T47D (cell line): ENCODE results near the gene TTLL8.
"Not testable (repeated sequence)": the region's sequence is repeated elsewhere in the genome, so short reads cannot be mapped to it uniquely, and the experiment has no call there.

Experiments used
- DNase-seq, 2 experiments: peaks; one replicate each; pipeline versions ENCODE4 v3.0.0 to v3.0.0-alpha.2; 2011 to 2012; ENCODE audit warnings: low read depth in 1 of 2, low spot score in 1 of 2
- JUND ChIP-seq: IDR thresholded peaks from 2 replicates; pipeline ENCODE4 v1.6.1; 2012; ENCODE audit warnings: low read depth
- in situ Hi-C: cut with HindIII; loops from 2 replicates; pipeline ENCODE4 v1.10.0; 2016; ENCODE audit warnings: low sequenced_read_pairs, low pct_unique_long_range_greater_than_20kb

The TTLL8 gene

GRCh38 chr22:49995361-49996118 is 62.6 kb downstream of the TTLL8 start:
- no peak for TF ChIP-seq JUND
- no peak for DNase-seq
- in situ Hi-C loops: no loop called here

GRCh38 chr22:49995041-49995360 is 63.1 kb downstream of the TTLL8 start:
- no peak for DNase-seq
- in situ Hi-C loops: no loop called here
- no peak for TF ChIP-seq JUND

GRCh38 chr22:49994361-49995040 is 63.6 kb downstream of the TTLL8 start:
- DNase-seq: no peak
- no peak for TF ChIP-seq JUND
- in situ Hi-C loops: no loop called here

GRCh38 chr22:49993649-49994360 is 64.3 kb downstream of the TTLL8 start:
- no peak for TF ChIP-seq JUND
- DNase-seq: no peak
- in situ Hi-C loops: no loop called here

GRCh38 chr22:49992921-49993648 is 65.0 kb downstream of the TTLL8 start:
- DNase-seq: peak; percentile 72 to 75
- TF ChIP-seq JUND: no peak
- in situ Hi-C loops: no loop called here

- DNase-seq: no peak
- TF ChIP-seq JUND: no peak
- in situ Hi-C loops: no loop called here
These were observed 66.1 kb downstream of the TTLL8 start for GRCh38 chr22:49991907-49992533.

- in situ Hi-C loops: no loop called here
- DNase-seq: no peak
- no peak for TF ChIP-seq JUND
These were observed 66.9 kb downstream of the TTLL8 start for GRCh38 chr22:49991167-49991566.

- in situ Hi-C loops: not testable (repeated sequence)
These were observed 68.3 kb downstream of the TTLL8 start for GRCh38 chr22:49989826-49990225.

GRCh38 chr22:49986325-49986724 is 71.8 kb downstream of the TTLL8 start:
- no peak for DNase-seq
- in situ Hi-C loops: no loop called here
- no peak for TF ChIP-seq JUND

More at GRCh38 chr22:49989826-49990225, 68.3 kb downstream of the TTLL8 start:
- DNase-seq: not testable (repeated sequence)

- TF ChIP-seq JUND: no peak
- in situ Hi-C loops: no loop called here
- no peak for DNase-seq
These were observed 74.7 kb downstream of the TTLL8 start for GRCh38 chr22:49983148-49984042.

GRCh38 chr22:49981799-49982198 is 76.3 kb downstream of the TTLL8 start:
- DNase-seq, in situ Hi-C loops: not testable (repeated sequence)
